GM21447 (cell line): ENCODE measurements around the gene WDR13.
"Not testable (repeated sequence)": the region's sequence is repeated elsewhere in the genome, so short reads cannot be mapped to it uniquely, and the experiment has no call there.

Experiments
- ATAC-seq: cut with Tn5 transposase; IDR thresholded peaks from one replicate; pipeline ENCODE4 v1.9.1; 2021; ENCODE audit not compliant: unreplicated experiment

Gene WDR13

DNA sequence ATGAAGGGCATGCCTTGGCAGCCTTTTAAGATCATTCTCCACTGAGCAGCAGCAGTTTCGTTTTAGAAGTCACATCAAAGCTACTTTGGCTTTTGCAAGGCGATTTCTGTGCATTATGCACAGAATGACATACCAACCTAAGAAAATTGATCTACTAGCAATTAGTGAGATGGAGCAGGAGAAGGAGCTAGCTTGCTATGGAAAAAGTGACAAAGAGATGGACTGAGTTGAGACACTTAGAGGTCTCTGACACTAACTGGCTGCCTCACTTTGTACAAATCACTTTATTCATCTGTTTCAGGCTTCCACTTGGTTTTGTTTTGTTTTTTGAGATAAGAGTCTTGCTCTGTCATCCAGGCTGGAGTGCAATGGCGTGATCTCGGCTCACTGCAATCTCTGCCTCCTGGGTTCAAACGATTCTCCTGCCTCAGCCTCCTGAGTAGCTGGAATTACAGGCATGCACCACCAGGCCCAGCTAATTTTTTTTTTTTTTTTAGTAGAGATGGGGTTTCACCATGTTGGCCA is 54.8 kb downstream of the WDR13 start:
- ATAC-seq = not testable (repeated sequence)

GRCh38 chrX:48654746-48655145 is 57.5 kb downstream of the WDR13 start:
- not testable (repeated sequence) for ATAC-seq
